ENCODE measurements around the gene PMF1. TPM values are rescaled to one million over a fixed set of nuclear protein-coding genes. Genes with fewer than 3 reads are reported as not detected.

Gene PMF1
- total RNA-seq, 2 donors from 2014 or later, result 119 TPM

DNA sequence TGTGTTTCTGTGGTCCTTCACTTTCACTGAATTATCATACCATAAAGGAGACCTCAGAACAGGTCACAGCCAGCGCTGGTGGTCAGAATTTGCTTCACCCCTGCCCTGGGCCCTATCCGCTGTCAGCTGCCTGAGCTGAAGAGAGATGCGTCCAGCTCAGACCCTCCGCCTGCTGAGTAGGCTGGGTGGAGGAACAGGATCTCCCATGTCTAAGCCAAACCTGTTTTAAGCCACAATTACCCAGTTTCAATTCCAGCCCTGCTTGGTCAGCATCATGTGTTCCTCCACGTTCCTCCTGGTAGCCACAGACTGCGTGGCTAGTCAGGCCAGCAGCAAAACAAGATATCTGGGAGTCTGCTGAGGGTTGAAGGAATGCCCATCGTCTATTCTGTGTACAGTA lies 15.7 kb downstream of the PMF1 start:
- Mint-ChIP-seq H3K27me3 (ENCODE audit: insufficient read depth) (no peaks in the 10 kb centered on the region), H3K4me1 (peaks cover 4% of the 10 kb centered on the region), H3K4me3 (no peak overlapping the region), H3K9me3 (no peaks in the 10 kb centered on the region), H3K36me3 (ENCODE audit: low read depth) (peaks cover 59% of the 10 kb centered on the region), H3K27ac (no peak overlapping the region)
- H3K27me3 ChIP-seq (ENCODE audit: control insufficient read depth, insufficient read depth, low read length, poor library complexity, severe bottlenecking), result no peaks in the 10 kb centered on the region
- TF ChIP-seq, protein P1, sequence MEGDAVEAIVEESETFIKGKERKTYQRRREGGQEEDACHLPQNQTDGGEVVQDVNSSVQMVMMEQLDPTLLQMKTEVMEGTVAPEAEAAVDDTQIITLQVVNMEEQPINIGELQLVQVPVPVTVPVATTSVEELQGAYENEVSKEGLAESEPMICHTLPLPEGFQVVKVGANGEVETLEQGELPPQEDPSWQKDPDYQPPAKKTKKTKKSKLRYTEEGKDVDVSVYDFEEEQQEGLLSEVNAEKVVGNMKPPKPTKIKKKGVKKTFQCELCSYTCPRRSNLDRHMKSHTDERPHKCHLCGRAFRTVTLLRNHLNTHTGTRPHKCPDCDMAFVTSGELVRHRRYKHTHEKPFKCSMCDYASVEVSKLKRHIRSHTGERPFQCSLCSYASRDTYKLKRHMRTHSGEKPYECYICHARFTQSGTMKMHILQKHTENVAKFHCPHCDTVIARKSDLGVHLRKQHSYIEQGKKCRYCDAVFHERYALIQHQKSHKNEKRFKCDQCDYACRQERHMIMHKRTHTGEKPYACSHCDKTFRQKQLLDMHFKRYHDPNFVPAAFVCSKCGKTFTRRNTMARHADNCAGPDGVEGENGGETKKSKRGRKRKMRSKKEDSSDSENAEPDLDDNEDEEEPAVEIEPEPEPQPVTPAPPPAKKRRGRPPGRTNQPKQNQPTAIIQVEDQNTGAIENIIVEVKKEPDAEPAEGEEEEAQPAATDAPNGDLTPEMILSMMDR (conservative IDR thresholded peaks at IDR 0.05), result no peak
- no peak overlapping the region for H3K9ac ChIP-seq (ENCODE audit: extremely low read depth, low read length, poor library complexity, severe bottlenecking)
- H3K36me3 ChIP-seq (ENCODE audit: control insufficient read depth, insufficient read depth, low read length), result peaks cover 56% of the 10 kb centered on the region
- no peaks in the 10 kb centered on the region for H3K9me3 ChIP-seq (ENCODE audit: control insufficient read depth, low read length)
- no peak overlapping the region for H3K27ac ChIP-seq (ENCODE audit: low read depth, low read length)
- H3K4me3 ChIP-seq (ENCODE audit: low read length), result no peak overlapping the region
- WGBS, 2 experiments (ENCODE audit: insufficient coverage in 1 of 2, insufficient read length in 1 of 2), result 81 to 100% methylated on average over 2 to 7 of the region's 7 CpGs
- no peaks in the 10 kb centered on the region for H3K4me1 ChIP-seq (ENCODE audit: control insufficient read depth, insufficient read depth, low read length)
- no peak for DNase-seq

DNA sequence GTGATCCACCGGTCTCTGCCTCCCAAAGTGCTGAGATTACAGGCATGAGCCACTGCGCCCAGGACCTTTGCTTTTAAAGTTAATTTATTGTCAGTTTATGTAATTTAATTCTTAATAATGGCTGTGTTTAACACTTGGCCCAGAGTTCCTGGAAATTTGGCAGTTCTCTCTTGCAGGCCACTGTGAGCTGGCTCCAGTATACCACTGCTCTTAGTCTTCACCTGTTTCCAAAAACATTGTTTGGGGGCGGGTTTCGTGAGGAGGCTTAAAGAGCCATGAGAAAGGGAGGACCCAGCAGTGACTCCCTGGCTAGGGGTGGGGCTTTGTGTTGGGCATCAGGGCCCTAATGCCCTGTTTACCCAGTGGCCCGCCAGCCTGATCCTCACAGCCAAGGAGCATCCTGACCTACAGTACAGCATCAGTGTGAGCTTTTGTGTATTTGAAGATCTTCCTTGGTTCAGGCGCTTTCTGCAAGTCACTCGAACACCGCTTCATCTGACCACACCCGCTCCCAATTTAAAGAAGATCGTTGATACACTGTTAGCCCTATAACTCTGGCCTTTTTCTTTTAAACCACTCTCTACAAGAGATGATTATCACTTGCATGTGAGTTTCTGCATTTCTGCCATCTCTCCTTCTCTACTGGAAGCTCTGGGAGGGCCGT lies 17.1 kb downstream of the PMF1 start:
- Histone ChIP-seq H3K9me3 (ENCODE audit: control insufficient read depth, low read length) (no peaks in the 10 kb centered on the region), H3K27ac (ENCODE audit: low read depth, low read length) (no peak overlapping the region), H3K27me3 (ENCODE audit: control insufficient read depth, insufficient read depth, low read length, poor library complexity, severe bottlenecking) (no peaks in the 10 kb centered on the region), H3K4me3 (ENCODE audit: low read length) (no peak overlapping the region), H3K4me1 (ENCODE audit: control insufficient read depth, insufficient read depth, low read length) (no peaks in the 10 kb centered on the region), H3K36me3 (ENCODE audit: control insufficient read depth, insufficient read depth, low read length) (peaks cover 59% of the 10 kb centered on the region), H3K9ac (ENCODE audit: extremely low read depth, low read length, poor library complexity, severe bottlenecking) (no peak overlapping the region)
- TF ChIP-seq, protein P1 (conservative IDR thresholded peaks at IDR 0.05), result no peak
- DNase-seq, result no peak
- Mint-ChIP-seq H3K27me3 (ENCODE audit: insufficient read depth) (no peaks in the 10 kb centered on the region), H3K9me3 (no peaks in the 10 kb centered on the region), H3K36me3 (ENCODE audit: low read depth) (peaks cover 62% of the 10 kb centered on the region), H3K27ac (no peak overlapping the region), H3K4me3 (no peak overlapping the region), H3K4me1 (peaks cover 4% of the 10 kb centered on the region)
- 93% methylated on average over 6 to 11 of the region's 11 CpGs for WGBS, 2 experiments (ENCODE audit: insufficient coverage in 1 of 2, insufficient read length in 1 of 2)

- H3K9ac ChIP-seq (ENCODE audit: extremely low read depth, low read length, poor library complexity, severe bottlenecking), result no peak overlapping the region
- H3K27ac ChIP-seq (ENCODE audit: low read depth, low read length), result no peak overlapping the region
- Mint-ChIP-seq H3K4me3 (no peak overlapping the region), H3K27me3 (ENCODE audit: insufficient read depth) (no peaks in the 10 kb centered on the region), H3K27ac (no peak overlapping the region), H3K36me3 (ENCODE audit: low read depth) (peaks cover 62% of the 10 kb centered on the region), H3K4me1 (peaks cover 2% of the 10 kb centered on the region), H3K9me3 (no peaks in the 10 kb centered on the region)
- no peaks in the 10 kb centered on the region for H3K4me1 ChIP-seq (ENCODE audit: control insufficient read depth, insufficient read depth, low read length)
- no peaks in the 10 kb centered on the region for H3K27me3 ChIP-seq (ENCODE audit: control insufficient read depth, insufficient read depth, low read length, poor library complexity, severe bottlenecking)
- H3K4me3 ChIP-seq (ENCODE audit: low read length), result no peak overlapping the region
- WGBS, 2 experiments (ENCODE audit: insufficient coverage in 1 of 2, insufficient read length in 1 of 2), result 100% methylated on average over 1 of the region's 1 CpG
- TF ChIP-seq, protein P1 (conservative IDR thresholded peaks at IDR 0.05), result no peak
- H3K9me3 ChIP-seq (ENCODE audit: control insufficient read depth, low read length), result no peaks in the 10 kb centered on the region
- no peak for DNase-seq
- peaks cover 60% of the 10 kb centered on the region for H3K36me3 ChIP-seq (ENCODE audit: control insufficient read depth, insufficient read depth, low read length)
Observed at GRCh38 chr1:156230473-156230837, 17.6 kb downstream of the PMF1 start.
